Neutrophil (primary cell): ENCODE data around the gene ZNF232.
"Not testable (repeated sequence)": the region's sequence is repeated elsewhere in the genome, so short reads cannot be mapped to it uniquely, and the experiment has no call there.

Source experiments
- H3K27ac ChIP-seq: fragments of 200-600 bp; sonication (generic); 2 replicates; pipeline ENCODE4 v1.5.1; 2016; ENCODE audit warnings: mild to moderate bottlenecking, moderate library complexity
- H3K27me3 ChIP-seq: fragments of 200-600 bp; sonication (generic); 2 replicates; pipeline ENCODE4 v1.6.0; 2016; ENCODE audit warnings: mild to moderate bottlenecking
- H3K36me3 ChIP-seq: fragments of 200-600 bp; sonication (generic); 2 replicates; pipeline ENCODE4 v1.5.1; 2017
- H3K4me1 ChIP-seq, 2 experiments: fragments of 200-600 bp in 1 of 2; sonication (generic) in 1 of 2; 1 replicate in 1 of 2; 2 replicates in 1 of 2; pipeline versions ENCODE4 v1.5.1 to v1.6.1; 2013 to 2016; ENCODE audit warnings: low read depth in 1 of 2, low read length in 1 of 2, mild to moderate bottlenecking in 1 of 2, moderate library complexity in 1 of 2; ENCODE audit not compliant: control insufficient read depth in 1 of 2, insufficient read depth in 1 of 2
- H3K4me3 ChIP-seq, 2 experiments: fragments of 200-600 bp in 1 of 2; sonication (generic) in 1 of 2; 1 replicate in 1 of 2; 2 replicates in 1 of 2; pipeline ENCODE4 v1.5.1; 2013 to 2016; ENCODE audit warnings: low read depth in 1 of 2, low read length in 1 of 2, mild to moderate bottlenecking in 1 of 2, moderate library complexity in 1 of 2
- H3K9me3 ChIP-seq: fragments of 200-600 bp; sonication (generic); 2 replicates; pipeline ENCODE4 v1.5.1; 2016
- CTCF ChIP-seq: fragments of 200-600 bp; sonication (generic); IDR thresholded peaks from 2 replicates; pipeline ENCODE4 v1.5.1; 2016; ENCODE audit warnings: antibody characterized with exemption

ZNF232 gene

GRCh38 chr17:5131146-5131715 is 19.6 kb upstream of the ZNF232 start:
- no peaks in the 10 kb centered on the region for H3K36me3 ChIP-seq
- H3K4me1 ChIP-seq, result no peaks in the 10 kb centered on the region
- H3K27ac ChIP-seq, result no peak overlapping the region
- peaks cover 2% of the 10 kb centered on the region for H3K27me3 ChIP-seq
- TF ChIP-seq CTCF, result no peak
- H3K4me3 ChIP-seq, result no peak overlapping the region
- no peaks in the 10 kb centered on the region for H3K9me3 ChIP-seq

- H3K36me3 ChIP-seq, H3K4me3 ChIP-seq, H3K27ac ChIP-seq, H3K9me3 ChIP-seq, H3K4me1 ChIP-seq, H3K27me3 ChIP-seq: not testable (repeated sequence)
These were observed 19.0 kb upstream of the ZNF232 start for GRCh38 chr17:5130687-5131086.

- not testable (repeated sequence) for H3K27ac ChIP-seq, H3K9me3 ChIP-seq, H3K4me1 ChIP-seq, H3K36me3 ChIP-seq, H3K27me3 ChIP-seq, H3K4me3 ChIP-seq
These were observed 18.6 kb upstream of the ZNF232 start for GRCh38 chr17:5130261-5130660.

- not testable (repeated sequence) for H3K4me1 ChIP-seq, H3K4me3 ChIP-seq, H3K27me3 ChIP-seq, H3K36me3 ChIP-seq, H3K27ac ChIP-seq, H3K9me3 ChIP-seq
These were observed 18.1 kb upstream of the ZNF232 start for GRCh38 chr17:5129770-5130169.

GRCh38 chr17:5128905-5129535 is 17.3 kb upstream of the ZNF232 start:
- no peak overlapping the region for H3K4me3 ChIP-seq
- peaks cover 17% of the 10 kb centered on the region for H3K27me3 ChIP-seq
- no peak for TF ChIP-seq CTCF

GRCh38 chr17:5128387-5128786 is 16.7 kb upstream of the ZNF232 start:
- H3K9me3 ChIP-seq, H3K36me3 ChIP-seq, H3K27ac ChIP-seq, H3K4me1 ChIP-seq, H3K4me3 ChIP-seq: not testable (repeated sequence)
- peaks cover 24% of the 10 kb centered on the region for H3K27me3 ChIP-seq

More at GRCh38 chr17:5128905-5129535, 17.3 kb upstream of the ZNF232 start:
- H3K27ac ChIP-seq, result no peak overlapping the region
- no peaks in the 10 kb centered on the region for H3K36me3 ChIP-seq
- no peaks in the 10 kb centered on the region for H3K4me1 ChIP-seq
- H3K9me3 ChIP-seq, result no peaks in the 10 kb centered on the region

- H3K4me3 ChIP-seq, result no peak overlapping the region
- no peaks in the 10 kb centered on the region for H3K9me3 ChIP-seq
- peaks cover 28% of the 10 kb centered on the region for H3K27me3 ChIP-seq
- no peaks in the 10 kb centered on the region for H3K36me3 ChIP-seq
- H3K27ac ChIP-seq, result no peak overlapping the region
- TF ChIP-seq CTCF, result no peak
- no peaks in the 10 kb centered on the region for H3K4me1 ChIP-seq
These were observed 16.2 kb upstream of the ZNF232 start for GRCh38 chr17:5127910-5128309.
